ENCODE measurements around the gene CEACAM7.

Gene CEACAM7

DNA sequence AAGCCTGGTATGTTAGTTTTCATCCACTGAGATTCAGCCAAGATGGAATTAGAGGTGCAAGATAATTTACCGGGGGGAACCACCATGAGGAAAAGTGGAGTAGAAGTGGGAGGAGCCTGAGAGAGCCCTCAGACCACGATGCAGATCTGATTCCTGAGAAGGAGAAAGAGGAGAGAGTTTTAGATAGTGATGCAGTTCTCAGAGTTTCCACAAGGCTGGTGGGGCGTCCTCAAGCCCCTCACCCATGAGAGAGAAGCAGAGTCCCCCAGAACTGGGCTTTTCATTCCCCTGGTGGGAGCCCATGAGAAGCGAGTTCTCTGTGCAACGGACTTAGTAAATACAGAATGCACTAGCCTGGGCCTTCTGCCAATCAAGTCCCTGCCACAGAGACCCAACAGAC lies 38.4 kb upstream of the CEACAM7 start:
- no CpG with 5 or more reads among the region's 5 CpGs for WGBS (ENCODE audit: extremely low coverage, insufficient coverage, insufficient read length)
- Histone ChIP-seq H3K27me3 (ENCODE audit: insufficient read depth, low read length) (no peaks in the 10 kb centered on the region), H3K18ac (ENCODE audit: low read length) (no peak overlapping the region), H3K79me1 (ENCODE audit: low read length) (no peaks in the 10 kb centered on the region), H3K9ac (ENCODE audit: low read length) (no peak overlapping the region), H2AFZ (ENCODE audit: insufficient read depth, low read length, poor library complexity) (no peak overlapping the region), H2BK12ac (ENCODE audit: low read length) (no peak overlapping the region), H3K4me2 (ENCODE audit: low read length) (no peak overlapping the region), H2BK5ac (ENCODE audit: low read depth, low read length, poor library complexity) (no peak overlapping the region), H4K8ac (ENCODE audit: low read depth, low read length) (no peak overlapping the region), H3K14ac (ENCODE audit: low read length) (no peak overlapping the region), H3K9me3 (ENCODE audit: insufficient read depth, low read depth, low read length) (peaks cover 4% of the 10 kb centered on the region), H3K4ac (ENCODE audit: low read depth, low read length) (no peak overlapping the region), H3K36me3 (ENCODE audit: control insufficient read depth in 1 of 2, insufficient read depth in 2 of 2, low read length in 2 of 2) (no peaks in the 10 kb centered on the region), H4K12ac (ENCODE audit: low read depth, low read length) (no peak overlapping the region), H2AK5ac (ENCODE audit: low read length) (no peak overlapping the region), H3K4me1 (ENCODE audit: control insufficient read depth in 1 of 2, insufficient read depth in 2 of 2, low read length in 2 of 2) (no peaks in the 10 kb centered on the region), H3K23ac (ENCODE audit: low read length) (no peak overlapping the region), H2BK120ac (ENCODE audit: insufficient read depth, low read length, poor library complexity) (no peak overlapping the region), H3K79me2 (ENCODE audit: control insufficient read depth, insufficient read depth, low read length, poor library complexity) (no peaks in the 10 kb centered on the region), H3K4me3 (ENCODE audit: low read depth, low read length) (no peak overlapping the region), H3K27ac (ENCODE audit: low read depth, low read length) (no peak overlapping the region), H4K91ac (ENCODE audit: low read depth, low read length) (no peak overlapping the region)
- DNase-seq = no peak

DNA sequence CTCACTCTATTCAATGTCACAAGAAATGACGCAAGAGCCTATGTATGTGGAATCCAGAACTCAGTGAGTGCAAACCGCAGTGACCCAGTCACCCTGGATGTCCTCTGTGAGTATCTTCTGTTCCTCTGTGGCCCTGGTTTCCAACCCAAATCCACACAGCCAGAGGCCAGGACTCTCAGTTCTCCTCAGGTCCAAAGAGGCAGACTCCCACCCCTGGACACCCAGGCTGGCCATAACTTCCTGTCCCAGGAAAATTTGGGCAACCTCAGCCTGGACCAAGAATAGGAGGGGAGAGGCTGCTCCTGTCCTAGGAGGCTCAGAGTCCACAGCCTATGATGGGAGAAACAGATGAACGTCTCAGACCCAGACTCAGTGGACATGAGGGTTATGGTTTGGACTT lies 32.0 kb upstream of the CEACAM7 start:
- no peaks in the 10 kb centered on the region for H3K79me2 ChIP-seq (ENCODE audit: control insufficient read depth, insufficient read depth, low read length, poor library complexity)
- no peak overlapping the region for H3K4me3 ChIP-seq (ENCODE audit: low read depth, low read length)
- H3K23ac ChIP-seq (ENCODE audit: low read length) = no peak overlapping the region
- H3K36me3 ChIP-seq (ENCODE audit: control insufficient read depth in 1 of 2, insufficient read depth in 2 of 2, low read length in 2 of 2) = no peaks in the 10 kb centered on the region
- no peak overlapping the region for H4K12ac ChIP-seq (ENCODE audit: low read depth, low read length)
- H3K4ac ChIP-seq (ENCODE audit: low read depth, low read length) = no peak overlapping the region
- H3K4me1 ChIP-seq (ENCODE audit: control insufficient read depth in 1 of 2, insufficient read depth in 2 of 2, low read length in 2 of 2) = no peaks in the 10 kb centered on the region
- H4K91ac ChIP-seq (ENCODE audit: low read depth, low read length) = no peak overlapping the region
- no peak overlapping the region for H3K4me2 ChIP-seq (ENCODE audit: low read length)
- H3K14ac ChIP-seq (ENCODE audit: low read length) = no peak overlapping the region
- H2BK12ac ChIP-seq (ENCODE audit: low read length) = no peak overlapping the region
- H3K9me3 ChIP-seq (ENCODE audit: insufficient read depth, low read depth, low read length) = peaks cover 48% of the 10 kb centered on the region
- no peak for DNase-seq
- H2BK5ac ChIP-seq (ENCODE audit: low read depth, low read length, poor library complexity) = no peak overlapping the region
- no peak overlapping the region for H2BK120ac ChIP-seq (ENCODE audit: insufficient read depth, low read length, poor library complexity)
- no peaks in the 10 kb centered on the region for H3K27me3 ChIP-seq (ENCODE audit: insufficient read depth, low read length)
- H3K9ac ChIP-seq (ENCODE audit: low read length) = no peak overlapping the region
- H2AFZ ChIP-seq (ENCODE audit: insufficient read depth, low read length, poor library complexity) = no peak overlapping the region
- no peak overlapping the region for H2AK5ac ChIP-seq (ENCODE audit: low read length)
- no peak overlapping the region for H4K8ac ChIP-seq (ENCODE audit: low read depth, low read length)
- no peaks in the 10 kb centered on the region for H3K79me1 ChIP-seq (ENCODE audit: low read length)
- no peak overlapping the region for H3K18ac ChIP-seq (ENCODE audit: low read length)
- H3K27ac ChIP-seq (ENCODE audit: low read depth, low read length) = no peak overlapping the region
- WGBS (ENCODE audit: extremely low coverage, insufficient coverage, insufficient read length) = no CpG with 5 or more reads among the region's 3 CpGs

DNA sequence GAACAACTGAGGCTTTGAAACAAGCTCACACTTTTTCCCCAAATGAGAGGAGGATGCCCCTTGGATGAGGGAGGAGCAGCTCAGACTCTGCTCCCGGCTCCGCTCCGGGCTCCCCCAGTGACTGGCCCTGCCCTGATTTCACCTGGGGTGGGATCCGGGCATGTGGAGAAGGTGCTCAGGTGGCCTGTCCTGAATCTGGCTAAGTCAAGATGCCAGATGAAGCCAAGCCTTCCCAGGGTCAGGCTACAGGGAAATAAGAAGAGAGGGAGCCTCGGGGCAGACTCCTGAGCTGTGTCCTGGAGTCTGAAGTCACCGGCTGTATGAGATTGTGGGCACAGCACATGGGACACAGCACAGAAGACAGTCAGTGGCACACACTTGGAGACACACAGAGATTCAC lies 30.7 kb upstream of the CEACAM7 start:
- H4K91ac ChIP-seq (ENCODE audit: low read depth, low read length) = no peak overlapping the region
- H2AFZ ChIP-seq (ENCODE audit: insufficient read depth, low read length, poor library complexity) = no peak overlapping the region
- H3K23ac ChIP-seq (ENCODE audit: low read length) = no peak overlapping the region
- no CpG with 5 or more reads among the region's 6 CpGs for WGBS (ENCODE audit: extremely low coverage, insufficient coverage, insufficient read length)
- H2AK5ac ChIP-seq (ENCODE audit: low read length) = no peak overlapping the region
- no peak overlapping the region for H3K9ac ChIP-seq (ENCODE audit: low read length)
- no peak overlapping the region for H2BK120ac ChIP-seq (ENCODE audit: insufficient read depth, low read length, poor library complexity)
- H3K14ac ChIP-seq (ENCODE audit: low read length) = no peak overlapping the region
- no peak overlapping the region for H2BK12ac ChIP-seq (ENCODE audit: low read length)
- H3K79me1 ChIP-seq (ENCODE audit: low read length) = no peaks in the 10 kb centered on the region
- no peak overlapping the region for H3K4me3 ChIP-seq (ENCODE audit: low read depth, low read length)
- no peak overlapping the region for H2BK5ac ChIP-seq (ENCODE audit: low read depth, low read length, poor library complexity)
- H3K4ac ChIP-seq (ENCODE audit: low read depth, low read length) = no peak overlapping the region
- no peaks in the 10 kb centered on the region for H3K4me1 ChIP-seq (ENCODE audit: control insufficient read depth in 1 of 2, insufficient read depth in 2 of 2, low read length in 2 of 2)
- H3K36me3 ChIP-seq (ENCODE audit: control insufficient read depth in 1 of 2, insufficient read depth in 2 of 2, low read length in 2 of 2) = no peaks in the 10 kb centered on the region
- no peak overlapping the region for H4K12ac ChIP-seq (ENCODE audit: low read depth, low read length)
- H3K79me2 ChIP-seq (ENCODE audit: control insufficient read depth, insufficient read depth, low read length, poor library complexity) = no peaks in the 10 kb centered on the region
- no peaks in the 10 kb centered on the region for H3K27me3 ChIP-seq (ENCODE audit: insufficient read depth, low read length)
- H3K18ac ChIP-seq (ENCODE audit: low read length) = no peak overlapping the region
- no peak overlapping the region for H3K4me2 ChIP-seq (ENCODE audit: low read length)
- H4K8ac ChIP-seq (ENCODE audit: low read depth, low read length) = no peak overlapping the region
- no peak overlapping the region for H3K27ac ChIP-seq (ENCODE audit: low read depth, low read length)
- H3K9me3 ChIP-seq (ENCODE audit: insufficient read depth, low read depth, low read length) = peaks cover 54% of the 10 kb centered on the region
- no peak for DNase-seq

DNA sequence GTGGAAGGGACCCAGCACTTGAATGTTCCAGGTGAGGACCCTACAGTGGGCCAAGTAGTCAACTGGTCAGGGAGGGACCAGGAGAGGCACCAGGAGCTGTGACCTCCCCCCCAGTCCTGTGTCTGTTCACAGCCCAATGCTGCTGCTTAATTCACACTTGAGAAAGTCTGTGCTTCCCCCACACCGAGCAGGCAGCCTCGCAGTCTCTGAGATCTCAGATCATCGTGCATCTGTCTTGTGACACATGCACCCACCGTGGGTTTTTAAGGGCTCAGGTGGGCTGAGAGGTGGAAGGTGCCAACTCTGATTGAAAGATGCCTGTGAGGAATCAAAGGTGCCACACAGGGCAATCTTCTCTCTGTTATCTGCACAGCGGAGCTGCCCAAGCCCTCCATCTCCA lies 26.5 kb upstream of the CEACAM7 start:
- Histone ChIP-seq H3K4ac (ENCODE audit: low read depth, low read length) (no peak overlapping the region), H3K4me2 (ENCODE audit: low read length) (no peak overlapping the region), H3K9me3 (ENCODE audit: insufficient read depth, low read depth, low read length) (peaks cover 61% of the 10 kb centered on the region), H3K9ac (ENCODE audit: low read length) (no peak overlapping the region), H3K36me3 (ENCODE audit: control insufficient read depth in 1 of 2, insufficient read depth in 2 of 2, low read length in 2 of 2) (no peaks in the 10 kb centered on the region), H4K12ac (ENCODE audit: low read depth, low read length) (no peak overlapping the region), H4K8ac (ENCODE audit: low read depth, low read length) (no peak overlapping the region), H3K14ac (ENCODE audit: low read length) (no peak overlapping the region), H3K27me3 (ENCODE audit: insufficient read depth, low read length) (no peaks in the 10 kb centered on the region), H2AK5ac (ENCODE audit: low read length) (no peak overlapping the region), H3K27ac (ENCODE audit: low read depth, low read length) (no peak overlapping the region), H2AFZ (ENCODE audit: insufficient read depth, low read length, poor library complexity) (no peak overlapping the region), H3K4me1 (ENCODE audit: control insufficient read depth in 1 of 2, insufficient read depth in 2 of 2, low read length in 2 of 2) (no peaks in the 10 kb centered on the region), H3K79me2 (ENCODE audit: control insufficient read depth, insufficient read depth, low read length, poor library complexity) (no peaks in the 10 kb centered on the region), H3K4me3 (ENCODE audit: low read depth, low read length) (no peak overlapping the region), H3K18ac (ENCODE audit: low read length) (no peak overlapping the region), H2BK120ac (ENCODE audit: insufficient read depth, low read length, poor library complexity) (no peak overlapping the region), H4K91ac (ENCODE audit: low read depth, low read length) (no peak overlapping the region), H2BK5ac (ENCODE audit: low read depth, low read length, poor library complexity) (no peak overlapping the region), H3K79me1 (ENCODE audit: low read length) (no peaks in the 10 kb centered on the region), H3K23ac (ENCODE audit: low read length) (no peak overlapping the region), H2BK12ac (ENCODE audit: low read length) (no peak overlapping the region)
- WGBS (ENCODE audit: extremely low coverage, insufficient coverage, insufficient read length) = no CpG with 5 or more reads among the region's 5 CpGs
- no peak for DNase-seq
